Lower leg skin (tissue), 3 donors: ENCODE results near the gene DNAH11.
"Not testable (repeated sequence)": the region's sequence is repeated elsewhere in the genome, so short reads cannot be mapped to it uniquely, and the experiment has no call there.

Source experiments
- POLR2A ChIP-seq, 2 donors: fragments of 450-650 bp; IDR thresholded peaks; one replicate each; pipeline ENCODE4 v1.6.1; 2016 to 2017; ENCODE audit warnings: antibody characterized with exemption in 2 of 2, mild to moderate bottlenecking in 1 of 2, moderate library complexity in 1 of 2
- TF ChIP-seq, protein P1 (sequence below), 3 donors: fragments of 450-650 bp; IDR thresholded peaks; one replicate each; pipeline ENCODE4 v1.5.1; 2016; ENCODE audit warnings: antibody characterized with exemption in 3 of 3, mild to moderate bottlenecking in 3 of 3, moderate library complexity in 2 of 3

DNA sequence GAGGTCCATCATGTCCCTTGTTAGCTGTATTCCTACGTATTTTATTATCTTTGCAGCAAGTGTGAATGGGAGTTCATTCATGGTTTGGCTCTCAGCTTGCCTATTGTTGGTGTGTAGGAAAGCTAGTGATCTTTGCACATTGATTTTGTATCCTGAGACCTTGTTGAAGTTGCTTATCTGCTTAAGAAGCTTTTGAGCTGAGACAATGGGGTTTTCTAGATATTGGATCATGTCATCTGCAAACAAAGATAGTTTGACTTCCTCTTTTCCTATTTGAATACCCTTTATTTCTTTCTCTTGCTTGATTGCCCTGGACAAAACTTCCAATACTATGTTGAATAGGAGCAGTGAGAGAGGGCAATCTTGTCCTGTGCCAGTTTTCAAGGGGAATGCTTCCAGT is 10.4 kb upstream of the DNAH11 start:
- TF ChIP-seq, protein P1, sequence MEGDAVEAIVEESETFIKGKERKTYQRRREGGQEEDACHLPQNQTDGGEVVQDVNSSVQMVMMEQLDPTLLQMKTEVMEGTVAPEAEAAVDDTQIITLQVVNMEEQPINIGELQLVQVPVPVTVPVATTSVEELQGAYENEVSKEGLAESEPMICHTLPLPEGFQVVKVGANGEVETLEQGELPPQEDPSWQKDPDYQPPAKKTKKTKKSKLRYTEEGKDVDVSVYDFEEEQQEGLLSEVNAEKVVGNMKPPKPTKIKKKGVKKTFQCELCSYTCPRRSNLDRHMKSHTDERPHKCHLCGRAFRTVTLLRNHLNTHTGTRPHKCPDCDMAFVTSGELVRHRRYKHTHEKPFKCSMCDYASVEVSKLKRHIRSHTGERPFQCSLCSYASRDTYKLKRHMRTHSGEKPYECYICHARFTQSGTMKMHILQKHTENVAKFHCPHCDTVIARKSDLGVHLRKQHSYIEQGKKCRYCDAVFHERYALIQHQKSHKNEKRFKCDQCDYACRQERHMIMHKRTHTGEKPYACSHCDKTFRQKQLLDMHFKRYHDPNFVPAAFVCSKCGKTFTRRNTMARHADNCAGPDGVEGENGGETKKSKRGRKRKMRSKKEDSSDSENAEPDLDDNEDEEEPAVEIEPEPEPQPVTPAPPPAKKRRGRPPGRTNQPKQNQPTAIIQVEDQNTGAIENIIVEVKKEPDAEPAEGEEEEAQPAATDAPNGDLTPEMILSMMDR (IDR thresholded peaks at IDR 0.05) = not testable (repeated sequence)
- TF ChIP-seq POLR2A (IDR thresholded peaks at IDR 0.05) = not testable (repeated sequence)
